GM12875 (cell line): Measurements from ENCODE around the gene ERICH3.

Experiments
- H3K4me3 ChIP-seq: one replicate; pipeline ENCODE4 v1.5.1; 2011; ENCODE audit warnings: low read depth, low read length, control low read depth
- CTCF ChIP-seq: IDR thresholded peaks from 2 replicates; pipeline ENCODE4 v1.5.1; 2011; ENCODE audit warnings: low read depth, mild to moderate bottlenecking, control low read depth, inconsistent platforms, low read length, moderate library complexity, borderline replicate concordance; ENCODE audit not compliant: insufficient read depth

Gene ERICH3

GRCh38 chr1:74578101-74578500, 95.5 kb downstream of the ERICH3 start:
- no peak for TF ChIP-seq CTCF

DNA sequence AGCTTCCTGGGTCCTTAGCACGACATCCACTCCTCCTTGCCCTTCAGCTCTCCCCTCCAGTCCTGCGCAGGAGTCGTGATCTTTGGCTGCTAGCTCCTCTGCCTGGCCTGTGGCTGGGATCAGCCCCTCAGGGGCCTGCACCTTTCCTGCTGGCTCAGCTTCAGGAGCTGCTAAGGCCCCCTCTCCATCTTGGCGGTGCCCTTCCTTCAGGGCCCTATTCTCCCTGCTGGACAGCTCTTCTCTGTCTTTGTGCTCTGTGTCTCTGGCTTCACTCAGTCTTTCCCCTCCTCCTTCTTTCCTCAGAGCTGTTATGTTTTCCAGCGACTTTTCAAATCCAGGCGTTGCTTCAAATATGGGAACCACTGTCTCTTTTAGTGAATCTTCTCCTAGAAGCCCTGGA, 101.7 kb downstream of the ERICH3 start:
- TF ChIP-seq CTCF: no peak
- no peak overlapping the region for H3K4me3 ChIP-seq

More at GRCh38 chr1:74578101-74578500, 95.5 kb downstream of the ERICH3 start:
- no peak overlapping the region for H3K4me3 ChIP-seq

DNA sequence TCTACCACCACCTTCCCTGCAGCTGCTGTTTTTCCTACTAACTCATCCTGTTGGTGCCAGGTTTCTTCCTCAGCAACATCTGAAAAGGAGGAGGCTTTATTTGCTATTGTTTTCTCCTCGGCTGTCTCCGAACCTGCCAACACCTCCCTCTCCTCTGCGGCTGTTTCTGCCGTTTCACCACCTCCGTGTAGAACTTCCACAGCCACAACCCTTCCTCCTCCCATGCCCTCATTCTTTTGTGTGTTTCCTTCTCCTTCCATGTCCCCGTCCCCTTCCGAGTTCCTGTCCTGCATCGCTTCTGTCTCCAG, 102.1 kb downstream of the ERICH3 start:
- TF ChIP-seq CTCF: no peak
- H3K4me3 ChIP-seq: no peak overlapping the region

DNA sequence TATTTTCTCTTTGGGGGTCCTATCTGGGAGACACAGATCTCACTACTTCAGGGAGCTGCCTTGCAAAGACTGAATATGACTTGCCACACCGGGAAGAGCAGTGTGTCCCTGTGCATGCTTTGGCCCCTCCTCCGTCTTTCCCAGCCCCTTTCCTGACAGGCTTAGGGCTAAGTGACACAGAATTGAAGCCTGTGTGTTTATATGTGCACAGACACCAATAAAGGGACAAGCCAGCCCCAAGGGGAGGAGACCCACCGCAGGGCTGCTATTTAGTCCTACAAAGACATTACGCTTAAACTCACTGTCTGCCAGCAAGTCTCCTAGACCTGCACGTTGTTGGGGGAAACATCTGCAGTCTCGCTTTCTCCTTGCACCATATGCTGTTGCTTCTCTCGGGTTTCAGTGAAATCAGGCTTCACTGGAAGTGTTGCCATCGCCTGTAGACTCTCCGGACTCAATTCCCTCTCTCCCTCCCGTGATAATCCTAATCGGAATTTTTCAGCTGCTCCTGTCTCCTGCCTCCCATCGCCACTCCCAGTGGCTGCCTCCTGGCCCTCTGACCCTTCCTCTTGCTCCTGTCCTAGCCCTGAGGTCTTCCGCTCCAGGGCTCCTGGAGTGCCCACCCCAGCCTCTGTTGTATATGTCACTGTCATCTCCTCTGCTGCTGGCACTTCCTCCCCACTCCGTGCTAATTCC, 102.6 kb downstream of the ERICH3 start:
- no peak overlapping the region for H3K4me3 ChIP-seq
- no peak for TF ChIP-seq CTCF

DNA sequence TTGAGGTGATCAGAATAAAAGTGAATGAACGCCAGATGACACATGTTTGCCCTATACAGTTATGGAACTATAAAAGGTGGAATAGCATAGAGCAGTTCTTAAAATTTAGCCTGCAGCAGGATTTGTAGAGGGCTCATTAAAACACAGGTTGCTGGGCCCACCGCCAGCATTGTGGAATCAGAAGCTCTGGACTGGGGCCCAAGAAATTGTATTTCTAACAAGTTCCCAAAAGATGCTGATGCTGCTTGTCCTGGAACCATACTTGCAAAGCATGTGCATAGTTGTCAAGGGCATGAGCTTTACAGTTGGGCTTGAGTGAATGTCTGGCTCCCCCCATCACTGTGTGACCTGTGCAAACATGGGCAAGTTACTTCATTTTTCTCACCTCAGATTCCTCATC, 123.7 kb downstream of the ERICH3 start:
- no peak for TF ChIP-seq CTCF
- H3K4me3 ChIP-seq: no peak overlapping the region

GRCh38 chr1:74548961-74549750, 124.4 kb downstream of the ERICH3 start:
- TF ChIP-seq CTCF: no peak
- H3K4me3 ChIP-seq: no peak overlapping the region

- no peak for TF ChIP-seq CTCF
Observed at GRCh38 chr1:74545821-74546220, 127.8 kb downstream of the ERICH3 start.

More at GRCh38 chr1:74545821-74546220, 127.8 kb downstream of the ERICH3 start:
- no peak overlapping the region for H3K4me3 ChIP-seq
